ENCODE measurements around the gene RSRC1. TPM values are rescaled to one million over a fixed set of nuclear protein-coding genes. Genes with fewer than 3 reads are reported as not detected.
"Not testable (repeated sequence)": the region's sequence is repeated elsewhere in the genome, so short reads cannot be mapped to it uniquely, and the experiment has no call there.

Gene RSRC1
- total RNA-seq, 2 donors from 2014 or later, result 38.7 to 49.6 TPM

DNA sequence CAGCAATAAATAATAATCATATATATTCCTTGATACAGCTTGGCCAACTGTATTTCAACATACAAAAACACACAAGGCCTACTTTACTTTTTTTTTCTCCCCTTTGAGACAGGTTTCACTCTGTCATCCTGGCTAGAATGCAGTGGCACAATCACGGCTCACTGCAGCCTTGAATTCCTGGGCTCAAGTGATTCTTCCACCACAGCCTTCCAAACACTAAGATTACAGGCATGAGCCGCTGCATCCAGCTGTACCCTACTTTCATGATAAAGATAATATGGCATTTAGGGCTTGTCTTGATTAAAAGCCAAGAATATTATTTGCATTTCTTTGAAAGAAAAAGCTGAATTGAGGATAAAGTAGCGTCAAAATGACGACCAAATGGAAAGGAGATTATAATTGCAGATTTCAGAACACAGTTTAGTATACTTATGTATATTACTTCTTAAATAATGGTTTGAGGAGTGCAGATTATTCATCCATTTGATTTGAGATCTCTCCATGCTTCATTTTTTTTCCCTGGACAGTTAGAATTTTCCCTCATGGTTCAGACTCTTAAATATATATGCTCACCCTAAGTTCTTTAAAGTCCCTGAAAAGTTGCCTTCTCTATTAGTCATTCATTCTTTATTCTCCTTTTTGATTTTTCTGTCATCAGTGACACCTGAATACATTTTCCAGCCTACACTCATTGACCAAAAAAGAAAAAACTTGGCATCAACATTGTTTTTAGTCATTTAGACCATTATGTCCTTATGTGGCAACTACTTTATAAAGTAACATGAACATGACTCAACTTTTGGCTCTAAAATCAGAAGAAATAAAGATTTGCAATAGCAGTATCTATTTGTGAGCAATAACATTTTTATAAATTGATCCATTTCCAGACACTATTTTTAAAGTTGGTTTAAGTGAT, 412.6 kb downstream of the RSRC1 start:
- H3K4me3 Mint-ChIP-seq, result no peak overlapping the region
- DNase-seq (ENCODE audit: low spot score) (no peak), ATAC-seq (no peak)
- no peaks in the 10 kb centered on the region for H3K36me3 Mint-ChIP-seq
- peaks cover 3% of the 10 kb centered on the region for H3K9me3 Mint-ChIP-seq
- no peaks in the 10 kb centered on the region for H3K27me3 Mint-ChIP-seq
- H3K27ac Mint-ChIP-seq, result no peak overlapping the region
- no peaks in the 10 kb centered on the region for H3K4me1 Mint-ChIP-seq (ENCODE audit: low read depth in 2 of 2)

DNA sequence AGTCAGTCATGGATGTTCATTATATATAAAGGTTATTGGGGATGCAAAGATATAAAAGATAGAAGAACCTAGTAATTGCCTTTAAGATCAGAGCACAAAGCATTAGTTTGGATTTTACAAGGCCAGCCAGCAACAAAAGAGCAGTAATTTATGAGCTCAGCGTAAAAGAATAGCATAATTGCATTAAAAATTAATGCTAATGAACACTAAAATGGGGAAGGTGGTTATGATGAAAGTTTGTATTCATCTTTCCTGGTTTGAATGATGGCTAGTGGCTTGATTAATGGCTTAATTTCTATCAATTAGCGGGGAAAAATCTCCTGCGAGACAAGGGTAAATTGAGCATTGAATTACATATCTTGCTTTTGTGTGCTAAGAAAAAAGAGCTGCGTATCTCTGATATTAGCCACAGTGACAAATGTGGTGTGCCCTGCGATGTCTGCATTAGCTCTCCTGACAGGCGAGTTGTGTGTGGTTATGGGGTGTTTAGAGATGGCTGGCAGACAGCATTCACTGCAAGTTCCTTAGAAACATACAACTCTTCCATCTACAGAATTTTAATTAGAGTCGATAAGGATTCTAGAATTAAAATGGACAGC, 418.3 kb downstream of the RSRC1 start:
- no peak for DNase-seq (ENCODE audit: low spot score)
- no peak overlapping the region for H3K4me3 Mint-ChIP-seq
- no peaks in the 10 kb centered on the region for H3K27me3 Mint-ChIP-seq
- no peaks in the 10 kb centered on the region for H3K4me1 Mint-ChIP-seq (ENCODE audit: low read depth in 2 of 2)
- H3K36me3 Mint-ChIP-seq, result no peaks in the 10 kb centered on the region
- ATAC-seq, result no peak
- no peak overlapping the region for H3K27ac Mint-ChIP-seq
- no peaks in the 10 kb centered on the region for H3K9me3 Mint-ChIP-seq

DNA sequence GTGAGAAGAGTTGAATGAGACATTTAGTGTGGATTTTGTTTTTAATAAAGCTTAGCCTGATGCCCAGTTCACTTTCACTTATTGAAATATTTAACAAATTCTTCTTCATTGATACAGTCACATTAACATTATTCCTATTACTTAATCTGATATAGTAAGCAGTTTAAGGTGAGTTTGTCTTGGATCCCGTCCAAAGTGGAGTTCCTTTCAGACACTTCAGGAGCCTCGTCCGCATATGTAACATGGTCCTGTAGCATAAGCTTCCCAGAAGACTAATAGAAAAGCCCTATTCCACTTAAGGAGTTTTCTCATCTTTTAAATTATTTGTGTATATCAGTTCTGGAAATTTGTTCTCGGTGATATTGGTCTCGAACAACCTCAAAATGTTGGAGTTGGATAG, 421.4 kb downstream of the RSRC1 start:
- no peaks in the 10 kb centered on the region for H3K36me3 Mint-ChIP-seq
- H3K27ac Mint-ChIP-seq, result no peak overlapping the region
- ATAC-seq (no peak), DNase-seq (ENCODE audit: low spot score) (no peak)
- H3K9me3 Mint-ChIP-seq, result no peaks in the 10 kb centered on the region
- H3K27me3 Mint-ChIP-seq, result no peaks in the 10 kb centered on the region
- no peak overlapping the region for H3K4me3 Mint-ChIP-seq
- no peaks in the 10 kb centered on the region for H3K4me1 Mint-ChIP-seq (ENCODE audit: low read depth in 2 of 2)

DNA sequence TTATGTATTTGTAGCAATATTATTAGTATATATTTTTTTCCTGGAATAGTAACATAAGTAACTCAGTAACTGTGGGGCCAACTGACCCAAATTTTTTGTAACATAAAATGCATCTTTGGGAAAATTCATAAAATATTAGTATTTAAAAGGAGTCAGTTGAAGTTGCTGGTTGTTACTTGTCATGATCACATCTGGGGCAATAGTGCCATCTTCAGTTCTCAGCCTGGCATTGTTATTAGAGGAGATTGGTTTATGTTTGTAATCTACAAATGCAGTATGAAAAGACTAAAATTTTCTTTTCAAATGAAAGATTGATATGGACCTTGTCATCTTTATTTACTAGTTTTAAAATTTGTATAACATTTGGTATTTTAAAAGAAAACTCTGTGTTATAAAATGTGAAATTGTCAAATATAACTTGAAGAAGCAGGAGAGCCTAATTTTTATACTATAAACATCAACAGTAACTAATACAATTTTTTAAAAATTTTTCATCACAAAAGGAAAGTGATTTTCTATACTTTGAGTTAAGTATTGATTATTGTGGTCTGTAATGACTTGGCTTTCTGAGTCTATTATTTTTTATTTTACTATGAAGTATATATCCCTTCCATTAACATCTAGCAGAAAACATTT, 422.3 kb downstream of the RSRC1 start:
- Mint-ChIP-seq H3K27me3 (no peaks in the 10 kb centered on the region), H3K4me3 (no peak overlapping the region), H3K4me1 (ENCODE audit: low read depth in 2 of 2) (no peaks in the 10 kb centered on the region), H3K36me3 (no peaks in the 10 kb centered on the region), H3K9me3 (no peaks in the 10 kb centered on the region), H3K27ac (no peak overlapping the region)
- no peak for DNase-seq (ENCODE audit: low spot score)
- no peak for ATAC-seq

DNA sequence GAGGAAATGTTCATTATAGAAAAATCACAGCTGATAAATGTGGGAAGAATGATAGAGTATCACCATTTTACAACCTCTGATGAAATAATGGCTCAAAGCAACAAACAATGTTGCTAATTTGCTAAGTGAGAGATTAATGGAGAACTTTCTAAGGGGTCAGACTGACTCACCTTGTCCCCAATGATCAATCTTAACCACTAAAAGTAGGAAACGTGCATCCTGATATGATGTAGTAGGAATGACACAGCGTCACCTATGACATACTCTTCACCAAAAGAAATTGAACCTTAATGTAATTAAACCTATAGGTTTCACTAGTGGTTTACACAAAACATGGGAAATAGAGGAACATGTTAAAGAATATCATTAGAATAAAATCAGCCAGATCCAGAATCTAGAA, 426.0 kb downstream of the RSRC1 start:
- H3K4me1 Mint-ChIP-seq (ENCODE audit: low read depth in 2 of 2), result no peaks in the 10 kb centered on the region
- DNase-seq (ENCODE audit: low spot score) (no peak), ATAC-seq (no peak)
- H3K36me3 Mint-ChIP-seq, result no peaks in the 10 kb centered on the region
- no peaks in the 10 kb centered on the region for H3K27me3 Mint-ChIP-seq
- H3K4me3 Mint-ChIP-seq, result no peak overlapping the region
- H3K9me3 Mint-ChIP-seq, result no peaks in the 10 kb centered on the region
- H3K27ac Mint-ChIP-seq, result no peak overlapping the region

DNA sequence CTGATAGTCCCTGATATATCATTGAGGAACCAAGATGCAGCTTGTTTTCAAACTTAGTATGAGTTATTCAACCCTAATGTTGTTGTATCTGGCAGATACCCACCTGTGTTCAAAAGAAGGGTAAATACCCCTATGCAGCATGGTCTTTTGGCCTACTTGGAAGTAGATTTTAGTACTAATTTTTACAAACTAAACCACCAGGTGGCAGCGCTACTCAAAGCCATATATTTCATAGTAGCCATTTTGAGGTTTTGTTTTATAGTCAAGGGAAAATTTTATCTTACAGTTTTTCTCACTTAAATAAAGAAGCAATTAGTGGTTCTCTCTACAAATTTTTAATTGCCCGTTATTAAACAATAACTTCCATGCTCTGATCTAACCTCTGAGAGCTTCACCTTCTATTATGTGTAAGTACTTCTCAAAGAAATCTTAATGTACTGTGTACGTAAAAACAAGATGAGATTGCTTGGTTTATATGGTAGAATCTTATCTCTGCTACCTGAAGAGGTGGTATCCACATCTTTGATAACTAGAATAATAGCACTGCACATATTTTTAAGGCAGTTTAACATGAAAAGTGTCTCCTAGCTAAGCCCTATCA, 429.6 kb downstream of the RSRC1 start:
- H3K27ac Mint-ChIP-seq, result no peak overlapping the region
- no peaks in the 10 kb centered on the region for H3K27me3 Mint-ChIP-seq
- no peaks in the 10 kb centered on the region for H3K36me3 Mint-ChIP-seq
- H3K4me1 Mint-ChIP-seq (ENCODE audit: low read depth in 2 of 2), result no peaks in the 10 kb centered on the region
- no peaks in the 10 kb centered on the region for H3K9me3 Mint-ChIP-seq
- ATAC-seq (no peak), DNase-seq (ENCODE audit: low spot score) (no peak)
- no peak overlapping the region for H3K4me3 Mint-ChIP-seq

DNA sequence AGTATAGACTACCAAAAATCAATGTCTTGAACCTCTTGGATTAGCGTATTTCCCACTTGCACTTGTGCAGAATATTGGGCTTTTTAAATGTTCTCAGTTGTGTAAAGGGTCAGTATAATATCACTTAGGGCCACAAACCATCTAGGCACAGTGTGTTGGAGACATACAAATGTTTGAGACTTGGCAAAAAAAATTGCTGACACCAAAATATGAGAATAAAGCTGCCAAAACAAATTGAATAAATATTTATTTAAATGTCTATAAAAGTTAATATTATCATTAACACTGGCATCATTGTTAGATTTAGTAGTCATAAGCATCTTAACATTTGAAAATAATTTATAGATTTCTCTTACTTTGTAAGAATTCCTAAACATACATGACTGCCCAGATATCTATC, 430.2 kb downstream of the RSRC1 start:
- DNase-seq (ENCODE audit: low spot score), result no peak
- no peaks in the 10 kb centered on the region for H3K4me1 Mint-ChIP-seq (ENCODE audit: low read depth in 2 of 2)
- H3K9me3 Mint-ChIP-seq, result no peaks in the 10 kb centered on the region
- H3K27me3 Mint-ChIP-seq, result no peaks in the 10 kb centered on the region
- H3K27ac Mint-ChIP-seq, result no peak overlapping the region
- ATAC-seq, result no peak
- no peak overlapping the region for H3K4me3 Mint-ChIP-seq
- no peaks in the 10 kb centered on the region for H3K36me3 Mint-ChIP-seq

DNA sequence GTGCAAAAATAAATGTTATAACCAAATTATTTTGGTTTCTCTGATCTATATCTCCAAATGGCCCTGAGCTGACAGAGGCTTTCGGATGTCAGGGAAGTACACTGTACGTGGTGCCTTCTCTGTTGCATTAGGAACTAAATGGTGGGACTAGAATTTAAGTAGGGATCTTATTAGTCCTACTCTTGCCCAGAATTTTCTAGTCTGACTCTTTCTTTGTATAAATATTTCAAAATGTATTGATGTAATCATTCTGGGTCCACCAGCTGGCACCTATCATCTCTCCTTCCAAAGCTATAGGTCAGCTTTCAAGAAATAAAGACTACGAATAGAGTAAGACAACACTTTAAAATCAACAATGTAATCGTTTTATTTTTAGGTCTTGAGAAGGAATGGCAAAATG, 438.8 kb downstream of the RSRC1 start:
- H3K27me3 Mint-ChIP-seq, result no peaks in the 10 kb centered on the region
- no peaks in the 10 kb centered on the region for H3K36me3 Mint-ChIP-seq
- no peak for ATAC-seq
- no peak overlapping the region for H3K4me3 Mint-ChIP-seq
- H3K9me3 Mint-ChIP-seq, result no peaks in the 10 kb centered on the region
- H3K27ac Mint-ChIP-seq, result no peak overlapping the region
- H3K4me1 Mint-ChIP-seq (ENCODE audit: low read depth in 2 of 2), result no peaks in the 10 kb centered on the region
- no peak for DNase-seq (ENCODE audit: low spot score)

DNA sequence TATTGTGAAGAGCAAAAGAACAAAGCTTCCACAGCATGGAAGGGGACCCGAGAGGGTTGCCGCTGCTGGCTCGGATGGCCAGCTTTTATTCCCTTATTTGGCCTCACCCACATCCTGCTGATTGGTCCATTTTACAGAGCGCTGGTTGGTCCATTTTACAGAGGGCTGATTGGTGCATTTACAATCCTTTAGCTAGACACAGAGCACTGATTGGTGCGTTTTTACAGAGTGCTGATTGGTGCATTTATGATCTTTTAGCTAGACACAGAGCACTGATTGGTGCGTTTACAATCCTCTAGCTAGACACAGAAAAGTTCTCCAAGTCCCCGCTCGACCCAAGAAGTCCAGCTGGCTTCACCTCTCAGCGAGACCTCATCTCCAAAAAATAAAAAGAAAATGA, 440.0 kb downstream of the RSRC1 start:
- H3K4me1 Mint-ChIP-seq (ENCODE audit: low read depth in 2 of 2); H3K9me3 Mint-ChIP-seq; H3K36me3 Mint-ChIP-seq; ATAC-seq; H3K27me3 Mint-ChIP-seq; DNase-seq (ENCODE audit: low spot score); H3K4me3 Mint-ChIP-seq; H3K27ac Mint-ChIP-seq: not testable (repeated sequence)

DNA sequence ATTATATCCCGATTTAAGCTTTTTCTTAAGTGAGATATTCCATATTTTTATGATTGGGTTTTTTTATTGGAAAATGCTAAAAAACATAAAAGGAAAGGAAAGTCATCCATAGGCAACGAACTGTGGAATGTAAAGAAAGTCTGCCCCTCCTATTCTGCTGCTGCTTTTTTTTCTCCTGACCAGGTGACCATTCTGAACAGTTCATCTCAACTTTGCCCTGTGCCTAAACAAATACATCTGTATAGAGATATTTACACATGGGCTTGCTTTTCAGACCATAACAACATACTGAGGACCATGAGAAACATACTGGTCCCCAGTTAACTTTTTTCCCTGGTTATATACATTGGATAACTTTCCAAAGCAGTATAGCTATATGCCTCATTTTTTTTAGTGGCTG, 442.2 kb downstream of the RSRC1 start:
- no peak for ATAC-seq
- H3K9me3 Mint-ChIP-seq, result no peaks in the 10 kb centered on the region

DNA sequence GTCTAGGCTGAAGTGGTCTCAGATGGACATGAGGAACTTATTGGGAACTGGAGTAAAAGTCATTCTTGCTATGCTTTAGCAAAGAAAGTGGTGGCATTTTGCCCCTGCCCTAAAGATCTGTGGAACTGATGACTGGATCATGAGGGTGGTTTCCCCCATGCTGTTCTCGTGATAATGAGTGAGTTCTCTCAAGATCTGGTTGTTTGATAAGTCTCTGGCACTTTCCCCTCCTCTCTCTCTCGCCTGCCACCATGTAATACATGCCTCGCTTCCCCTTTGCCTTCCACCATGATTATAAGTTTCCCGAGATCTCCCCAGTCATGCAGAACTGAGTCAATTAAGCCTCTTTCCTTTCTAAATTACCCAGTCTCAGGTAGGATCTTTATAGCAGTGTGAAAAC, 449.6 kb downstream of the RSRC1 start:
- H3K27me3 Mint-ChIP-seq, result peaks cover 7 to 16% of the 10 kb centered on the region in 2 donors
- H3K36me3 Mint-ChIP-seq, result no peaks in the 10 kb centered on the region
- no peaks in the 10 kb centered on the region for H3K4me1 Mint-ChIP-seq (ENCODE audit: low read depth in 2 of 2)
- no peak for ATAC-seq
- DNase-seq (ENCODE audit: low spot score), result no peak
- H3K27ac Mint-ChIP-seq, result no peak overlapping the region
- no peak overlapping the region for H3K4me3 Mint-ChIP-seq
- H3K9me3 Mint-ChIP-seq, result no peaks in the 10 kb centered on the region

More for the DNA sequence above, 442.2 kb downstream of the RSRC1 start:
- no peak overlapping the region for H3K27ac Mint-ChIP-seq
- H3K36me3 Mint-ChIP-seq, result no peaks in the 10 kb centered on the region
- H3K4me1 Mint-ChIP-seq (ENCODE audit: low read depth in 2 of 2), result no peaks in the 10 kb centered on the region
- peaks cover 5 to 7% of the 10 kb centered on the region in 2 donors for H3K27me3 Mint-ChIP-seq
- DNase-seq (ENCODE audit: low spot score), result no peak
- no peak overlapping the region for H3K4me3 Mint-ChIP-seq

DNA sequence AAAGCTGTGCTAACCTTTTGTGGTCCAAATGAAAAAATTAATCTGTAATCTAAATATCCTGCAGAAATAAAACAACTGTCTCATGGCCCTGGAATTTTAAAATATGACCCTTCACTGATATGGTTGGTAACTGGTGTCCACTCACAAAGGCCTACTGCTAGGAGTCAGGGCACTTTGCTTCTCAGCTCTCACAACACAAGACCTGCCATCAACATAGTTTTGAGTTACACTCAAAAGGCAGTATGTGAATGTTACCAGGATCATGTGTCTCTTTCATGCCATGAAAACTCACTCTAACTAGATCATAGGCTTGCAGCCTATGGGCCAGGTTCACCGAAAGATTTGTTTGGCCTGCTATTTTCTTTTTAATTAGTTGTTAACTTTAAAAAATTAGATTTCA, 451.1 kb downstream of the RSRC1 start:
- Mint-ChIP-seq H3K9me3 (no peaks in the 10 kb centered on the region), H3K36me3 (no peaks in the 10 kb centered on the region), H3K4me3 (no peak overlapping the region), H3K4me1 (ENCODE audit: low read depth in 2 of 2) (no peaks in the 10 kb centered on the region), H3K27ac (no peak overlapping the region), H3K27me3 (peaks cover 4 to 14% of the 10 kb centered on the region in 2 donors)
- no peak for ATAC-seq
- no peak for DNase-seq (ENCODE audit: low spot score)

DNA sequence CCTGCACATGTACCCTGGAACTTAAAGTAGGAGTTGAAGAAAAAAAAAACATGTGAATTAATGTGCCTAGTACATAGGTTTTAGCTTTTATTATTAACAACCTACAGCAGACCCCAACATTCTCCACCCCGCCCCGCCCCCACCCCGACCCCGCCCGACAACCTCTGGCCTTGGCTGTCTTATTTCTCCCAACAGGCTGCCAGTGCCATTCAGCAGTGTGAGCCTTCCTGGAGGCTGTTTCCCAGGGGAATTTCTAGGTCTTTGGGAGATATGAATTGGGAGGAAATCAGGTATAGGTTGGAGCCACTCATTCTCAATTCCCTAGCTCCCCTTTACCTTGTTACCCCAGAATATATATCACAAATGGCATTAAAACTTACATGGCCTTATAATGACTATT, 452.8 kb downstream of the RSRC1 start:
- Mint-ChIP-seq H3K36me3 (no peaks in the 10 kb centered on the region), H3K9me3 (no peaks in the 10 kb centered on the region), H3K4me1 (ENCODE audit: low read depth in 2 of 2) (no peaks in the 10 kb centered on the region), H3K27ac (no peak overlapping the region), H3K4me3 (no peak overlapping the region), H3K27me3 (peaks cover 6 to 12% of the 10 kb centered on the region in 2 donors)
- DNase-seq (ENCODE audit: low spot score), result no peak
- ATAC-seq, result no peak

DNA sequence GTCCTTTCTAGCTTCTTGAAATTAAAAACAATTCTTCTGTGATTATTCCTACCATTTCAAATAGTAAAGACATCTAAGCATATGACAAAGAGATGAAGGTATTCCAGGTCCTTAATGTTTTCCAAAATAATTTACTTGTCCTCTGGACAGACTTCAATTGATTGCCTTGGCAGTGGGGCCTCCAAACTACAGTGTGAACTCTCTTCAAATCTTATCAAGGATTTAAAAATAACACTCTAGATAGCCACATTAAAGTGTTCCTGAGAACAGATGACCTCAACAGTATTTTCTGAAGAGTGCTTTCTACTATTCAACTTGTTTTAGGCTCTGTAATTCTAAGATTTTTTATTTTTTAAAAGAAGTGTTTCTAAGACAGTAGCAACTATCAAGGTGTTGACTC, 453.2 kb downstream of the RSRC1 start:
- Mint-ChIP-seq H3K4me1 (ENCODE audit: low read depth in 2 of 2) (no peaks in the 10 kb centered on the region), H3K27ac (no peak overlapping the region), H3K9me3 (no peaks in the 10 kb centered on the region), H3K27me3 (peaks cover 6 to 12% of the 10 kb centered on the region in 2 donors), H3K4me3 (no peak overlapping the region), H3K36me3 (no peaks in the 10 kb centered on the region)
- no peak for ATAC-seq
- DNase-seq (ENCODE audit: low spot score), result no peak
